Heart right ventricle (tissue), 16 donors: ENCODE results near the gene XAGE3. TPM values are rescaled to one million over a fixed set of nuclear protein-coding genes. Genes with fewer than 3 reads are reported as not detected.

Experiments
- ATAC-seq, 8 donors: fragments of 200-7000 bp; cut with Tn5 transposase; one replicate each; pipeline ENCODE4 v1.9.1; 2020; ENCODE audit warnings: mild to moderate bottlenecking in 8 of 8, moderate library complexity in 8 of 8, moderate number of reproducible peaks in 1 of 8
- DNase-seq, 2 donors: peaks; one replicate each; pipeline ENCODE4 v3.0.0-alpha.2; 2020
- H3K27ac ChIP-seq, 10 donors: fragments of 200-600 bp; sonication (generic) in 2 of 10; one replicate each; pipeline versions ENCODE4 v1.5.0 to v1.8.0; 2020 to 2022; ENCODE audit warnings: mild to moderate bottlenecking in 3 of 10
- H3K27me3 ChIP-seq, 7 donors: fragments of 200-600 bp; one replicate each; pipeline ENCODE4 v1.8.0; 2021 to 2022; ENCODE audit warnings: mild to moderate bottlenecking in 2 of 7
- H3K36me3 ChIP-seq, 9 donors: fragments of 200-600 bp; sonication (generic) in 1 of 9; one replicate each; pipeline versions ENCODE4 v1.5.0 to v1.8.0; 2020 to 2022; ENCODE audit warnings: mild to moderate bottlenecking in 2 of 9
- H3K4me1 ChIP-seq, 9 donors: fragments of 200-600 bp; sonication (generic) in 1 of 9; one replicate each; pipeline versions ENCODE4 v1.5.0 to v1.8.0; 2020 to 2022; ENCODE audit warnings: mild to moderate bottlenecking in 4 of 9
- H3K4me3 ChIP-seq, 10 donors: fragments of 200-600 bp; sonication (generic) in 2 of 10; one replicate each; pipeline versions ENCODE4 v1.5.0 to v1.8.0; 2020 to 2022; ENCODE audit warnings: mild to moderate bottlenecking in 7 of 10, moderate library complexity in 2 of 10
- H3K9me3 ChIP-seq, 11 donors: fragments of 200-600 bp in 10 of 11; sonication (generic) in 2 of 11; one replicate each; pipeline versions ENCODE4 v1.5.0 to v1.8.0; 2013 to 2022; ENCODE audit warnings: mild to moderate bottlenecking in 2 of 11, control low read depth in 1 of 11, moderate library complexity in 1 of 11
- WGBS, 2 donors: extraction: QIAGEN DNeasy Blood & Tissue Kit; methylation state at CpG; one replicate each; pipeline ENCODE4 v1.1.7; 2013; ENCODE audit warnings: inconsistent platforms in 1 of 2; 5-methylcytosine and 5-hydroxymethylcytosine counted together
- intact Hi-C, 10 donors: fragments of 100-400 bp; cut with DNase I; formaldehyde crosslinking; loops; one replicate each; pipeline versions ENCODE4 v1.11.1 to v1.14.2; 2022
- polyA plus RNA-seq, 2 donors: library from polyadenylated mRNA; stranded (reverse); fragments of 200-250 nt; gene quantifications; one replicate each; pipeline ENCODE4 v1.2.3, GENCODE V29; 2013
- total RNA-seq, 10 donors: library from RNA; stranded (reverse); fragmentation: NEBNext Ultra II Directional in 3 of 10; extraction: Animal tissue kit (Norgen Biotek cat#: 25700) in 3 of 10; gene quantifications; one replicate each; pipeline versions ENCODE4 v1.2.1 to v1.2.4, GENCODE V29; 2021 to 2023
- TF ChIP-seq, protein P1 (sequence below), 9 donors: fragments of 200-600 bp; sonication (generic) in 2 of 9; IDR thresholded peaks; one replicate each; pipeline versions ENCODE4 v1.5.0 to v1.8.0; 2021 to 2022; ENCODE audit warnings: antibody characterized with exemption in 9 of 9, mild to moderate bottlenecking in 5 of 9, moderate library complexity in 1 of 9
- donor health status: Arrhythmogenic right ventricular cardiomyopathy.
- donor health status: ischemic (EF 13 %, LVEDD 7.1; RV severe dilation, severe dysfunction).
- donor health status: healthy with polysubstance abuse.
- donor health status: DM: no; HTN: yes; CAD: no.
- donor health status: DM: no; HTN: no; CAD: no.
- donor health status: ischemic (EF 25% LVEDD 6.9; RV normal size, moderate dysfunction).
- donor health status: ischemic (EF 25% LVEDD 5.7; RV mildly dilated, moderate dysfunction).
- donor health status: healthy.
- donor health status: DM: yes; HTN: yes; CAD: no.
- donor health status: Ischemic cardiomyopathy.
- donor health status: ischemic (EF 35%, LVEDD 5.7; RV mildly dilated, moderate dysfunction).
- donor health status: nonischemic (EF 11% LVEDD 7.7; RV severe dilation, severe dysfunction).
- donor health status: DM: yes; HTN: yes; CAD: no.
- donor health status: PGD.
- donor health status: ischemic (EF 29% LVEDD 5.4; RV normal size, mild dysfunction).
- donor health status: nonischemic (EF 23%, LVEDD 6.1; RV moderate dilation, normal function).

Gene XAGE3
- total and polyA plus RNA-seq, 12 donors = not detected

DNA sequence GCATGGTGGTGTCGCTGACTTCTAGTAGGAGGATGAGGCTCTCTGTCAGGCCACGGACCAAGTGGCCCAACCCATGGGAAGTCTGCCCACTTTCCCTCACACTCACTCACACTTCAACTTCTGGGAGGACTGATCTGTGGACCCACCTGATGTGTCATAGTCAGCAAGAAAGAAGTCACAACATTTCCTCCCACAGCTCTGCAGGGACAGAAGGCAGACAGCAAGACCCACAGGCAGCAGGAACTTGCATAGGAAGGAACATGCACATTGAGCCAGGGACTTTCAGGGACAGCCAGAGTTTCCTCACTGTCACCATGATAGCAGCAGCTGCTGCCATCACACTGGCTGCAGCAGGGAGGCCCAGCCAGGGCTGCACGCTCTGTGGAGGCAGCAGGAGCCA lies 37.3 kb downstream of the XAGE3 start:
- TF ChIP-seq, protein P1, sequence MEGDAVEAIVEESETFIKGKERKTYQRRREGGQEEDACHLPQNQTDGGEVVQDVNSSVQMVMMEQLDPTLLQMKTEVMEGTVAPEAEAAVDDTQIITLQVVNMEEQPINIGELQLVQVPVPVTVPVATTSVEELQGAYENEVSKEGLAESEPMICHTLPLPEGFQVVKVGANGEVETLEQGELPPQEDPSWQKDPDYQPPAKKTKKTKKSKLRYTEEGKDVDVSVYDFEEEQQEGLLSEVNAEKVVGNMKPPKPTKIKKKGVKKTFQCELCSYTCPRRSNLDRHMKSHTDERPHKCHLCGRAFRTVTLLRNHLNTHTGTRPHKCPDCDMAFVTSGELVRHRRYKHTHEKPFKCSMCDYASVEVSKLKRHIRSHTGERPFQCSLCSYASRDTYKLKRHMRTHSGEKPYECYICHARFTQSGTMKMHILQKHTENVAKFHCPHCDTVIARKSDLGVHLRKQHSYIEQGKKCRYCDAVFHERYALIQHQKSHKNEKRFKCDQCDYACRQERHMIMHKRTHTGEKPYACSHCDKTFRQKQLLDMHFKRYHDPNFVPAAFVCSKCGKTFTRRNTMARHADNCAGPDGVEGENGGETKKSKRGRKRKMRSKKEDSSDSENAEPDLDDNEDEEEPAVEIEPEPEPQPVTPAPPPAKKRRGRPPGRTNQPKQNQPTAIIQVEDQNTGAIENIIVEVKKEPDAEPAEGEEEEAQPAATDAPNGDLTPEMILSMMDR (IDR thresholded peaks at IDR 0.05) = no peak
- Histone ChIP-seq H3K4me3 (no peak overlapping the region), H3K27ac (no peak overlapping the region), H3K9me3 (no peaks in the 10 kb centered on the region), H3K36me3 (no peaks in the 10 kb centered on the region), H3K4me1 (no peaks in the 10 kb centered on the region), H3K27me3 (peaks cover 0 to 39% (median 0%) of the 10 kb centered on the region in 7 donors)
- DNase-seq = no peak
- no peak for ATAC-seq
- WGBS, 2 donors = 52 to 54% methylated on average over 3 of the region's 3 CpGs
- intact Hi-C loops = no loop called here

DNA sequence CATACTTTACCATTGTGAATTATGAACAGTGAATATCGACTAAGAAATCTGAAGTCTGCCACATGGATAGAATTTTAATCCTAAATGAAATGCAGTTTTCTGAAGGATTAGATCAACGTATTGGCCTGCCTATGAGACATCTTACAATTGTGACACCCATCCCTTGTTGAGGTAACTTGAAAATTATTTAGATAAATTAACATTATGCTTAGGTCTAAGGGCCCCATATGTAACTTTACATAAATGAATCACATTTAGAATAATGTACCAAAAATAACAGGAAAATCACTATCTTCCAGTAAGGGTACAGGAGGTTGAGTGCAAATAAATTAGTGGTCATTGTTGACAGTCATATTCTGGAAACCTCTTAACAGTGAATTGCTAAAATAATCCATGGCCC lies 43.3 kb downstream of the XAGE3 start:
- ATAC-seq (no peak), DNase-seq (no peak)
- H3K4me3 ChIP-seq = no peak overlapping the region
- TF ChIP-seq, protein P1 (IDR thresholded peaks at IDR 0.05) = no peak
- no peaks in the 10 kb centered on the region for H3K9me3 ChIP-seq
- H3K27ac ChIP-seq = no peak overlapping the region
- H3K4me1 ChIP-seq = no peaks in the 10 kb centered on the region
- intact Hi-C loops = no loop called here
- H3K27me3 ChIP-seq = peaks cover 0 to 44% (median 0%) of the 10 kb centered on the region in 7 donors
- no peaks in the 10 kb centered on the region for H3K36me3 ChIP-seq
- 74 to 76% methylated on average over 2 of the region's 2 CpGs for WGBS, 2 donors

GRCh38 chrX:52821079-52821760 lies 46.7 kb downstream of the XAGE3 start:
- no peak for DNase-seq
- Histone ChIP-seq H3K27me3 (peaks cover 0 to 78% (median 0%) of the 10 kb centered on the region in 7 donors), H3K36me3 (no peaks in the 10 kb centered on the region), H3K9me3 (no peaks in the 10 kb centered on the region), H3K27ac (no peak overlapping the region), H3K4me1 (no peaks in the 10 kb centered on the region), H3K4me3 (no peak overlapping the region)
- WGBS, 2 donors = 83 to 87% methylated on average over 11 of the region's 11 CpGs
- ATAC-seq = no peak
- TF ChIP-seq, protein P1 (IDR thresholded peaks at IDR 0.05) = no peak
- intact Hi-C loops = no loop called here

DNA sequence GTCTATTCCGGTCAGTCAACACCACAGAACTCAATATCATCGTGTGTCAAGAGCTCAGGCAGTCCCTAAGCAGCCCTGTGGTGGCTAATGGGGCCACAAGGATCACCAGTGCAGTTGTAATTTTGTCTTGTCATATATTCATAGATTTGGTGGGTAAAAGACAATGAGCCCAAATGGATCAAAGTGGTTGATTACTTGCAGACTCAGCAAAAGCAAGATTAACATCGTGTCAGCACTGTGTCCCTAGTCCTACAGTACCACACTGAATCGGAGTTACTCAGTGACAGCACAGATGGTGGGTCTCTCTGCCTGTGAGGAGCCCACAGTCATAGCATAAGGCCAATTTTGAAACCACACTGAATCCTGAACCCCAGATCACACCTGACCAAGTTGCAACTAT lies 48.1 kb downstream of the XAGE3 start:
- intact Hi-C loops = no loop called here
- ATAC-seq = no peak
- 68 to 78% methylated on average over 4 of the region's 4 CpGs for WGBS, 2 donors
- DNase-seq = no peak
- TF ChIP-seq, protein P1 (IDR thresholded peaks at IDR 0.05) = no peak
- Histone ChIP-seq H3K27me3 (peaks cover 0 to 86% (median 0%) of the 10 kb centered on the region in 7 donors), H3K36me3 (no peaks in the 10 kb centered on the region), H3K4me1 (no peaks in the 10 kb centered on the region), H3K4me3 (no peak overlapping the region), H3K9me3 (no peaks in the 10 kb centered on the region), H3K27ac (no peak overlapping the region)

Other genes starting within 250 kb of the XAGE3 start
- not detected for gene SSX7, start 213.2 kb downstream of the XAGE3 start, total RNA-seq
- gene SSX7, start 213.2 kb downstream of the XAGE3 start, polyA plus RNA-seq = not detected
- gene SSX2, start 160.9 kb downstream of the XAGE3 start, total RNA-seq = not detected
- gene SSX2, start 160.9 kb downstream of the XAGE3 start, polyA plus RNA-seq = not detected
- gene SSX2B, start 116.8 kb downstream of the XAGE3 start, total RNA-seq = not detected
- gene SSX2B, start 116.8 kb downstream of the XAGE3 start, polyA plus RNA-seq = not detected
- gene SPANXN5, start 70.7 kb downstream of the XAGE3 start, total RNA-seq = not detected
- gene SPANXN5, start 70.7 kb downstream of the XAGE3 start, polyA plus RNA-seq = not detected
- not detected for gene XAGE5, start 56.8 kb downstream of the XAGE3 start, total RNA-seq
- not detected for gene XAGE5, start 56.8 kb downstream of the XAGE3 start, polyA plus RNA-seq
- gene FAM156B, start 29.2 kb upstream of the XAGE3 start, total RNA-seq = 10 to 100 TPM in 1 of 10 donors, 1 to 10 TPM in 9; 4.3 to 10.3 (median 6.8) TPM
- gene FAM156B, start 29.2 kb upstream of the XAGE3 start, polyA plus RNA-seq = 10 to 100 TPM; 15.0 to 41.4 TPM
- 1 to 10 TPM; 5.5 to 9.4 (median 7.1) TPM for gene FAM156A, start 90.4 kb upstream of the XAGE3 start, total RNA-seq
- 10 to 100 TPM; 11.9 to 12.4 TPM for gene FAM156A, start 90.4 kb upstream of the XAGE3 start, polyA plus RNA-seq
- 1 to 10 TPM in 3 of 10 donors, under 1 TPM in 7; 0.54 to 2.5 (median 0.73) TPM for gene GPR173, start 180.7 kb upstream of the XAGE3 start, total RNA-seq
- under 1 TPM; 0.70 to 0.95 TPM for gene GPR173, start 180.7 kb upstream of the XAGE3 start, polyA plus RNA-seq
- 10 to 100 TPM; 17.2 to 48.8 (median 25.5) TPM for gene TSPYL2, start 214.3 kb upstream of the XAGE3 start, total RNA-seq
- 100 to 1,000 TPM in 1 of 2 donors, 10 to 100 TPM in 1; 54.4 to 136 TPM for gene TSPYL2, start 214.3 kb upstream of the XAGE3 start, polyA plus RNA-seq
- 10 to 100 TPM in 2 of 10 donors, 1 to 10 TPM in 8; 2.7 to 11.5 (median 7.0) TPM for gene KANTR, start 226.1 kb upstream of the XAGE3 start, total RNA-seq
- 10 to 100 TPM in 1 of 2 donors, 1 to 10 TPM in 1; 2.1 to 12.6 TPM for gene KANTR, start 226.1 kb upstream of the XAGE3 start, polyA plus RNA-seq